Measurements from ENCODE around the gene VSIG10.

GRCh38 chr12:118148287-118148686, 44.5 kb upstream of the VSIG10 start:
- TF ChIP-seq CTCF (IDR thresholded peaks at IDR 0.05; ENCODE audit: poor library complexity) (no peak), EZH2 (IDR thresholded peaks at IDR 0.05; ENCODE audit: borderline replicate concordance) (no peak)
